Mucosa of stomach (tissue), 1 donor: ENCODE data around the gene SMAD6.

Experiments
- H3K27me3 ChIP-seq: one replicate; pipeline ENCODE4 v1.7.0; 2013; ENCODE audit warnings: mild to moderate bottlenecking, low read length; ENCODE audit not compliant: control insufficient read depth, insufficient read depth
- H3K36me3 ChIP-seq: one replicate; pipeline ENCODE4 v1.7.0; 2013; ENCODE audit warnings: low read length; ENCODE audit not compliant: control insufficient read depth, insufficient read depth
- H3K4me1 ChIP-seq: one replicate; pipeline ENCODE4 v1.7.0; 2013; ENCODE audit warnings: mild to moderate bottlenecking, low read length; ENCODE audit not compliant: control insufficient read depth, insufficient read depth
- H3K4me3 ChIP-seq: one replicate; pipeline ENCODE4 v1.7.0; 2013; ENCODE audit warnings: low read length
- H3K9ac ChIP-seq: one replicate; pipeline ENCODE4 v1.7.0; 2013; ENCODE audit warnings: mild to moderate bottlenecking, low read length, moderate library complexity
- H3K9me3 ChIP-seq: one replicate; pipeline ENCODE4 v1.7.0; 2013; ENCODE audit warnings: mild to moderate bottlenecking, low read length, moderate library complexity; ENCODE audit not compliant: control insufficient read depth
- donor health status: Pancreatic carcinoma.

Gene SMAD6

GRCh38 chr15:66661432-66662096 is 40.5 kb upstream of the SMAD6 start:
- Histone ChIP-seq H3K36me3 (no peaks in the 10 kb centered on the region), H3K9ac (no peak overlapping the region), H3K4me3 (no peak overlapping the region), H3K4me1 (no peaks in the 10 kb centered on the region), H3K9me3 (no peaks in the 10 kb centered on the region), H3K27me3 (no peaks in the 10 kb centered on the region)

- Histone ChIP-seq H3K4me1 (no peaks in the 10 kb centered on the region), H3K9ac (no peak overlapping the region), H3K4me3 (no peak overlapping the region), H3K36me3 (no peaks in the 10 kb centered on the region), H3K27me3 (no peaks in the 10 kb centered on the region), H3K9me3 (no peaks in the 10 kb centered on the region)
Measured at GRCh38 chr15:66662522-66662921, 39.5 kb upstream of the SMAD6 start.

GRCh38 chr15:66663664-66664063 is 38.4 kb upstream of the SMAD6 start:
- Histone ChIP-seq H3K36me3 (no peaks in the 10 kb centered on the region), H3K9ac (no peak overlapping the region)

GRCh38 chr15:66670175-66670574 is 31.9 kb upstream of the SMAD6 start:
- Histone ChIP-seq H3K9ac (no peak overlapping the region), H3K36me3 (no peaks in the 10 kb centered on the region), H3K4me3 (no peak overlapping the region), H3K27me3 (no peaks in the 10 kb centered on the region), H3K9me3 (no peaks in the 10 kb centered on the region), H3K4me1 (peaks cover 9% of the 10 kb centered on the region)

More at GRCh38 chr15:66663664-66664063, 38.4 kb upstream of the SMAD6 start:
- H3K27me3 ChIP-seq, result no peaks in the 10 kb centered on the region
- no peak overlapping the region for H3K4me3 ChIP-seq
- no peaks in the 10 kb centered on the region for H3K4me1 ChIP-seq
- no peaks in the 10 kb centered on the region for H3K9me3 ChIP-seq

- H3K9ac ChIP-seq, result no peak overlapping the region
- H3K4me1 ChIP-seq, result peaks cover 9% of the 10 kb centered on the region
- H3K4me3 ChIP-seq, result no peak overlapping the region
- H3K36me3 ChIP-seq, result no peaks in the 10 kb centered on the region
- H3K27me3 ChIP-seq, result no peaks in the 10 kb centered on the region
- no peaks in the 10 kb centered on the region for H3K9me3 ChIP-seq
Measured at GRCh38 chr15:66670762-66671580, 31.1 kb upstream of the SMAD6 start.

- H3K4me3 ChIP-seq, result no peak overlapping the region
- H3K4me1 ChIP-seq, result peaks cover 9% of the 10 kb centered on the region
- H3K27me3 ChIP-seq, result no peaks in the 10 kb centered on the region
- no peak overlapping the region for H3K9ac ChIP-seq
- H3K36me3 ChIP-seq, result no peaks in the 10 kb centered on the region
- H3K9me3 ChIP-seq, result no peaks in the 10 kb centered on the region
Measured at GRCh38 chr15:66672867-66673266, 29.2 kb upstream of the SMAD6 start.

- Histone ChIP-seq H3K9me3 (no peaks in the 10 kb centered on the region), H3K4me3 (no peak overlapping the region), H3K4me1 (peaks cover 9% of the 10 kb centered on the region), H3K36me3 (no peaks in the 10 kb centered on the region), H3K9ac (no peak overlapping the region), H3K27me3 (no peaks in the 10 kb centered on the region)
Measured at GRCh38 chr15:66673410-66674322, 28.4 kb upstream of the SMAD6 start.

- Histone ChIP-seq H3K4me1 (peaks cover 17% of the 10 kb centered on the region), H3K9me3 (no peaks in the 10 kb centered on the region), H3K27me3 (no peaks in the 10 kb centered on the region), H3K4me3 (no peak overlapping the region), H3K36me3 (no peaks in the 10 kb centered on the region), H3K9ac (no peak overlapping the region)
Measured at GRCh38 chr15:66674756-66675155, 27.3 kb upstream of the SMAD6 start.

GRCh38 chr15:66675446-66675845 is 26.6 kb upstream of the SMAD6 start:
- no peak overlapping the region for H3K4me3 ChIP-seq
- peaks cover 18% of the 10 kb centered on the region for H3K4me1 ChIP-seq
- H3K9me3 ChIP-seq, result no peaks in the 10 kb centered on the region
- H3K36me3 ChIP-seq, result no peaks in the 10 kb centered on the region
- H3K27me3 ChIP-seq, result no peaks in the 10 kb centered on the region
- no peak overlapping the region for H3K9ac ChIP-seq

GRCh38 chr15:66677336-66677735 is 24.7 kb upstream of the SMAD6 start:
- Histone ChIP-seq H3K9ac (no peak overlapping the region), H3K4me3 (no peak overlapping the region), H3K9me3 (no peaks in the 10 kb centered on the region), H3K4me1 (peaks cover 9% of the 10 kb centered on the region), H3K36me3 (no peaks in the 10 kb centered on the region), H3K27me3 (no peaks in the 10 kb centered on the region)

GRCh38 chr15:66679061-66679656 is 22.9 kb upstream of the SMAD6 start:
- Histone ChIP-seq H3K36me3 (no peaks in the 10 kb centered on the region), H3K9ac (no peak overlapping the region), H3K9me3 (no peaks in the 10 kb centered on the region), H3K4me3 (no peak overlapping the region), H3K27me3 (no peaks in the 10 kb centered on the region), H3K4me1 (peaks cover 9% of the 10 kb centered on the region)
